Measurements from ENCODE around the gene UGT2B7. TPM values are rescaled to one million over a fixed set of nuclear protein-coding genes. Genes with fewer than 3 reads are reported as not detected.

The UGT2B7 gene
- 24.1 TPM for total RNA-seq

DNA sequence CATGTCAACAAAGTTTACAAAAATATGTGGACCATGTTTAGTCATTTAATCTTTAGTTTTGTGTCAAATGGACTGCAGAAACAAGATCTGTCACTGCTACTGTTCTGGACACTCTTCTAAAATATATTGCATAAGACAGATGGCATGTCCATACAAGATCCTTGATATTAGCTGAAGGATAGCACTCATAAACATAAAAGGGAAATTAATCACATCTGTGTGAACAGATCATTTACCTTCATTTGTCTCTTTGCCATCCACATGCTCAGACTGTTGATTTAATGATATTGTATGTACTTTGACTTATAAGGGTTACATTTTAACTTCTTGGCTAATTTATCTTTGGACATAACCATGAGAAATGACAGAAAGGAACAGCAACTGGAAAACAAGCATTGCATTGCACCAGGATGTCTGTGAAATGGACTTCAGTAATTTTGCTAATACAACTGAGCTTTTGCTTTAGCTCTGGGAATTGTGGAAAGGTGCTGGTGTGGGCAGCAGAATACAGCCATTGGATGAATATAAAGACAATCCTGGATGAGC lies at the start of gene UGT2B7:
TSS of gene UGT2B7 (plus strand) at position 364 of the 546 bp plus-strand sequence. CDS start at position 411, 47 bp downstream.

Other genes starting within 250 kb of the UGT2B7 start
- 33.0 TPM for gene UGT2A3, start 144.7 kb upstream of the UGT2B7 start, total RNA-seq
- gene UGT2B11, start 118.3 kb downstream of the UGT2B7 start, total RNA-seq = not detected
- gene UGT2B28, start 184.0 kb downstream of the UGT2B7 start, total RNA-seq = not detected